GM21360 (cell line): ENCODE measurements around the gene SLC7A10.
"Not testable (repeated sequence)": the region's sequence is repeated elsewhere in the genome, so short reads cannot be mapped to it uniquely, and the experiment has no call there.

ENCODE experiments used
- ATAC-seq: cut with Tn5 transposase; IDR thresholded peaks from one replicate; pipeline ENCODE4 v1.9.1; 2021; ENCODE audit warnings: mild to moderate bottlenecking, moderate library complexity; ENCODE audit not compliant: unreplicated experiment

Gene SLC7A10

GRCh38 chr19:33204136-33204973, 21.3 kb downstream of the SLC7A10 start:
- no peak for ATAC-seq

DNA sequence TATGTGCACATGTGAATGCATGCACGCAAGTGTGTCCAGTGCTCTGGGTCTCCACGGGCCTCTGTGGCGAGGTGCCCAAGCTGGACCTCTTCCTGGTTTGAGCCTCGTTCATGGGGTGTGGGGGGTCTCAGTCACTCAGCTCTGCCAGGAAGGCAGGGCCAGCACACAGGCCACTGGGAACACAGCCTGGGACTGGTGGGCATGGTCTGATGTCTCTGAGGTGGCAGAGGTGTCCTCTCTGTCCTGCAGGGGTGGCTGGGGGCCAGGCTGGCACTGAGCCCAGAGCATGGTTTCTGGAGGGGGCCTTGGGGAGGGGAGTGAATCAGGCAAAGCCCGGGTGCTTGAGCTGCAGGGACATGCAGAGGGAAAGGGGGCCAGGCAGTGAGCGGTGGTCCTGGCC, 22.1 kb downstream of the SLC7A10 start:
- no peak for ATAC-seq

DNA sequence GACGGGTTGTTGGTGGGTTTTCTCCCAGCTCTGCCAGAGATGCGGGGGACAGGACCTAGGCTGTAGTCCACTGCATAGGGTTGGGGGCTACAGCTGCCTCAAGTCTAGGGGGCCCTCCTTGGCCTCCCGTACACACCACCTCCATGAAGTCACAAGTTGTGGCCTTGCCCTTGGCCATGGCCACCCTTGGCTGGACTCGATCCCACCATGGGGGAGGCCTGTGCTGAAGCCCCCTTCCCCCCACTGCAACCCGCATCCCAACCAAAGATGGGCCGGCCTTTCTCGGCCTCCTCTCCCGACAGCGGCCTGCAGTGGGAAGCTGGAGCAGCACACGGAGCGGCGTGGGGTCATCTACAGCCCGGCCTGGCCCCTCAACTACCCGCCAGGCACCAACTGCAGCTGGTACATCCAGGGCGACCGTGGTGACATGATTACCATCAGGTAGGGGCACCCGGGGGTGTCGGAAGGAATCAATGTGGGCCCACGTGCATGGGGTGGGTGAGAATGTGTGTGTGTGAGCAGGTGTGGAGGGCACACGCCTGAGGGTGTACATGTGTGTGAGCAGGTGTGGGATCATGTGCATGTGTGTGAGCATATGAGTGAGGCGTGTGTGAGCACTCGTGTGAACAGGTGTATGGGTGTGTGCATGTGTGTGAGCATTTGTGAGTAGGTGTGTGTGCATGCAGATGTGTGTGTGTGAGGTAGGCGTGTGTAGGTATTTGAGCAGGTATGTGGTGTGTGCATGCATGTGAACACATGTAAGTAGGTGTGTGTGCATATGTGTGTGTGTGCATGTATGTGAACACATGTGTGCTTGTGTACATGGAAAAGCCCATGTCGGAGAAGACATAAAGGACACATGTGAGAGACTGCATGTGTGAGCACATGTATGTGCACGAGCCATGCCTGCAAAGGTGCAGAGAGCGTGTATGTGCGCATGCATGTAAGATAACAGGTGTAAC, 22.8 kb downstream of the SLC7A10 start:
- ATAC-seq, result no peak

GRCh38 chr19:33201886-33202545, 23.6 kb downstream of the SLC7A10 start:
- ATAC-seq, result no peak

- no peak for ATAC-seq
These were observed 24.2 kb downstream of the SLC7A10 start for GRCh38 chr19:33201473-33201872.

GRCh38 chr19:33199441-33200265, 26.0 kb downstream of the SLC7A10 start:
- no peak for ATAC-seq

- no peak for ATAC-seq
These were observed 27.5 kb downstream of the SLC7A10 start for GRCh38 chr19:33198169-33198568.

- ATAC-seq, result no peak
These were observed 28.1 kb downstream of the SLC7A10 start for GRCh38 chr19:33197591-33198000.

- ATAC-seq, result no peak
These were observed 29.0 kb downstream of the SLC7A10 start for GRCh38 chr19:33196446-33197193.

- no peak for ATAC-seq
These were observed 29.9 kb downstream of the SLC7A10 start for GRCh38 chr19:33195645-33196347.

DNA sequence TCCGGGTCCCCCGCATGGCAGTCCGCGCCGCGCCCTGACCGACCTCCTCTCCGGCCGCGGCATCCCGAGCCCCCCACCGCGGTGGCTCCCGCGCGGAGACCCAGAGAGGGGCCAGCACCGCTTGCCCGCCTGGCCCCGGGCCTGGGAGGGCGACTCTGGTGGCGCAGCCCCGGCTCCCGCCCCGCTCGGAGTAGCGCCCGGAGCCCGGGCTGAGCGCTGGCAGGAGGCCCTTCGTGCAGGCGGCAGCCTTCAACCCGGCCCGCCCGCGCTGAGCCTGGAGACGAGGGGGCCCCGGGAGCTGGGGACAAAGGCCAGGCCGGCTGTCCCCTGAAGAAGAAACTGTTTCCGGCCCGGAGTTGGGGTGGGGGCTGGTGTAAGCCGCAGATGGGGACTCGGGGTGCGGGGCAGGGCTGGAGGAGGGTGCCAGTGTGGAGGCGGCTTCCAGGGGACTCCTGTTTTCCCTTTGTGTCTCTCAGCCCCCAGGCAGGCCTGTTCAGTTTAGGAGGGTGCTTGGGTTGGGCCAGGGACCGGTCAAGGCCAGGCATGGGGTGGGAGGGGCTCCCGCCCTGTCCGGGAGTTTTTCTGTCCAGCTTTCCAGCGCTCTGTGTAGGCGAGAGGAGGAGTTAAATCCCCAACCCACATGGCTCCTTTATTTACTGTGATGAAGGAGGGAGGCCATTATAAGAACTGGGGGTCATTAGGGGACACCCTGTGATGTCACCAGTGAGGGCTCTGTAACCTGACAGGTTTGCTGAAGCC, 30.6 kb downstream of the SLC7A10 start:
- ATAC-seq, result no peak

DNA sequence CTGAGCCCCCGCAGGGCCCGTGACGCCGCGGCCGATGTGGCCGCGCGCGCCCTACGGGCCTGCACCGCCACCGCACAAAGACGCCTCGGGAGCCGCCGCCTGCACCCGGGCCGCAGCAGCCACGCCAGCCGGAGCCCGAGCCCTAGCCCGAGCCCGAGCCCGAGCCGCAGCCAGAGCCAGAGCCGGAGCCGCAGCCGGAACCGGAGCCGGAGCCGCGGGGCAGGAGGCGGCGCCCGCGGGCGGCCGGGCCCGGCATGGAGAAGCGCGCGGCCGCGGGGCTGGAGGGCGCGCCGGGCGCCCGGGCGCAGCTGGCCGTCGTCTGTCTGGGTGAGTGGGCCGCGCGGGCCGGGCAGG, 31.1 kb downstream of the SLC7A10 start:
- no peak for ATAC-seq

- no peak for ATAC-seq
These were observed 31.7 kb downstream of the SLC7A10 start, which contains the start of gene LRP3 for GRCh38 chr19:33193865-33194362. TSS of gene LRP3 (plus strand) at chr19:33194330. CDS start at chr19:33194786, 456 bp downstream.

- ATAC-seq, result no peak
These were observed 32.3 kb downstream of the SLC7A10 start for GRCh38 chr19:33193269-33193864.

GRCh38 chr19:33192010-33192409, 33.6 kb downstream of the SLC7A10 start:
- no peak for ATAC-seq

DNA sequence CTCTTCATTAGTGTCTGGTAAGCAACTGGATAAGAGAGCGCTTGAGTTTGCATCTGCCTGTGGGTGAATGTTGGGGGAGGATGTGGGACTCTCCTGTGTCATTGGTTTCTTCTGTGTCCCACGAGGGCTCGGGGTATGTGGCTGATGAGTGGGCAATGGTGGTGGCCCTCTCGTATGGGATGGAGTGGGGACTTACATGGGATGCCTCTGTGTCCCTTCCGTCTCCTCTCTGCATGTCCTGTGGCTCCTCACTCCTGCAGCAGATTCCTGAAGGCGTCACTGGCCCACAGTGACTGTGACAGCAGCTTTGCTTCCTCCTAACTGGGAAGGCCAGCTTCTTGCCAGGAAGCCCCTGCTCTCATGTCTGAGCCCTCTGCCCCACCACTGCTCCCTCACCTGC, 34.1 kb downstream of the SLC7A10 start:
- ATAC-seq, result no peak

GRCh38 chr19:33191092-33191491, 34.6 kb downstream of the SLC7A10 start:
- not testable (repeated sequence) for ATAC-seq

DNA sequence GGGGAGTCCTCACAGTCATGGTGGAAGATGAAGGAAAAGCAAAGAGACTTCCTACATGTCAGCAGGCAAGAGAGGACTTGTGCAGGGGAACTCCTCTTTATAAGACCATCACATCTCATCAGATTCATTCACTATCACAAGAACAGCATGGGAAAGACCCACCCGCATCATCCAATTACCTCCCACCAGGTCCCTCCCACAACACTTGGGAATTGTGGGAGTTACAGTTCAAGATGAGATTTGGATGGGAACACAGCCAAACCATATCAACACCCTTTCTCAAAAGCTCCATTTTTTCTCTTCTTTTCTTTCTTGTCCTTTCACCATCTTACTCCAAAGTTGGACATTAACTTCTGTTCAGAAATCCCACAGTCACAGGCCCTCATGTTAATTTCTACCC, 36.2 kb downstream of the SLC7A10 start:
- no peak for ATAC-seq
